GM12878 (cell line): ENCODE data around the gene DTL. TPM values are rescaled to one million over a fixed set of nuclear protein-coding genes. Genes with fewer than 3 reads are reported as not detected.

Experiments used
- ATF3 ChIP-seq: IDR thresholded peaks from 2 replicates; pipeline ENCODE4 v1.6.1; 2011; ENCODE audit warnings: low read depth, mild to moderate bottlenecking, low read length, moderate library complexity, borderline replicate concordance; ENCODE audit errors: extremely low read depth
- BCLAF1 ChIP-seq: fragments of 450-650 bp; IDR thresholded peaks from 2 replicates; pipeline ENCODE4 v1.6.1; 2017; ENCODE audit warnings: antibody characterized with exemption, mild to moderate bottlenecking, moderate library complexity
- CEBPB ChIP-seq, 2 experiments: fragments of 150-350 bp in 1 of 2; IDR thresholded peaks; 2 replicates each; pipeline ENCODE4 v1.6.1; 2012 to 2014; ENCODE audit warnings: low read depth in 2 of 2, low read length in 2 of 2, borderline replicate concordance in 1 of 2, inconsistent platforms in 1 of 2
- E2F4 ChIP-seq: IDR thresholded peaks from 2 replicates; pipeline ENCODE4 v1.6.1; 2012; ENCODE audit warnings: low read depth, low read length, improper control_type of control experiment
- EED ChIP-seq: sonication (generic); IDR thresholded peaks from 2 replicates; pipeline ENCODE4 v1.6.1; 2016; ENCODE audit warnings: antibody characterized with exemption, low read depth
- EGR1 ChIP-seq, 2 experiments: IDR thresholded peaks; 1 replicate in 1 of 2; 2 replicates in 1 of 2; pipeline ENCODE4 v1.6.1; 2011 to 2012; ENCODE audit warnings: low read depth in 2 of 2, low read length in 2 of 2, borderline replicate concordance in 1 of 2, mild to moderate bottlenecking in 1 of 2, moderate library complexity in 1 of 2
- IRF3 ChIP-seq: fragments of 450-650 bp; IDR thresholded peaks from 2 replicates; pipeline ENCODE4 v1.6.1; 2014; ENCODE audit warnings: mild to moderate bottlenecking
- LARP7 ChIP-seq: fragments of 450-650 bp; IDR thresholded peaks from 2 replicates; pipeline ENCODE4 v1.6.1; 2017; ENCODE audit warnings: mild to moderate bottlenecking
- MAX ChIP-seq: IDR thresholded peaks from 2 replicates; pipeline ENCODE4 v1.6.1; 2012; ENCODE audit warnings: low read depth, low read length, improper control_type of control experiment
- MTA2 ChIP-seq: fragments of 450-650 bp; IDR thresholded peaks from 2 replicates; pipeline ENCODE4 v1.6.1; 2016; ENCODE audit warnings: low read depth, mild to moderate bottlenecking, moderate library complexity
- MXI1 ChIP-seq: fragments of 150-350 bp; IDR thresholded peaks from 2 replicates; pipeline ENCODE4 v1.6.1; 2011; ENCODE audit warnings: low read depth, mild to moderate bottlenecking, inconsistent platforms, low read length, improper control_type of control experiment
- NFXL1 ChIP-seq: fragments of 450-650 bp; IDR thresholded peaks from 2 replicates; pipeline ENCODE4 v1.6.1; 2017; ENCODE audit warnings: antibody characterized with exemption, mild to moderate bottlenecking, borderline replicate concordance
- RAD51 ChIP-seq: fragments of 450-650 bp; IDR thresholded peaks from 2 replicates; pipeline ENCODE4 v1.6.1; 2016; ENCODE audit warnings: moderate library complexity, mild to moderate bottlenecking, inconsistent platforms
- RFX5 ChIP-seq: IDR thresholded peaks from 2 replicates; pipeline ENCODE4 v1.6.1; 2011; ENCODE audit warnings: low read depth, low read length, improper control_type of control experiment
- TAF1 ChIP-seq: IDR thresholded peaks from 2 replicates; pipeline ENCODE4 v1.6.1; 2011; ENCODE audit warnings: mild to moderate bottlenecking, low read depth, low read length, borderline replicate concordance
- TCF3 ChIP-seq: IDR thresholded peaks from 2 replicates; pipeline ENCODE4 v1.6.1; 2012; ENCODE audit warnings: low read depth, mild to moderate bottlenecking, low read length, borderline replicate concordance; ENCODE audit not compliant: insufficient read depth
- TCF7 ChIP-seq: IDR thresholded peaks from 2 replicates; pipeline ENCODE4 v1.6.1; 2014; ENCODE audit warnings: antibody characterized with exemption, borderline replicate concordance
- polyA plus RNA-seq, 11 experiments: library from polyadenylated mRNA; depleted of rRNA in 4 of 11; unstranded in 6 of 11; stranded (reverse) in 5 of 11; fragments of >200 nt; fragmentation: Nextera tagmentation in 4 of 11; fragmentation: Illumina TruSeq in 1 of 11; extraction: Ambion mirVana in 4 of 11; extraction: Trizol in 1 of 11; gene quantifications; 1 replicate in 1 of 11; 2 replicates in 10 of 11; pipeline versions ENCODE4 v1.2.1 to v1.2.3, GENCODE V29; 2011 to 2016; ENCODE audit warnings: inconsistent platforms in 2 of 11, missing spikeins in 2 of 11, low read depth in 1 of 11
- total RNA-seq, 4 experiments: library from RNA; depleted of rRNA in 3 of 4; stranded (reverse); fragments of >200 nt in 3 of 4; fragmentation: Illumina TruSeq in 1 of 4; extraction: Trizol in 1 of 4; gene quantifications; 2 replicates each; pipeline versions ENCODE4 v1.2.1 to v1.2.3, GENCODE V29; 2013 to 2021
- TF ChIP-seq, protein P1 (sequence below): IDR thresholded peaks from 2 replicates; pipeline ENCODE4 v1.6.1; 2012; ENCODE audit warnings: improper control_type of control experiment, low read depth, low read length; ENCODE audit not compliant: insufficient replicate concordance

Gene DTL
- total and polyA plus RNA-seq, 10 of the 15 experiments (the other 5 are each of a cell fraction or from before 2014, with no cell fraction given): 24.1 to 73.4 (median 52.2) TPM

DNA sequence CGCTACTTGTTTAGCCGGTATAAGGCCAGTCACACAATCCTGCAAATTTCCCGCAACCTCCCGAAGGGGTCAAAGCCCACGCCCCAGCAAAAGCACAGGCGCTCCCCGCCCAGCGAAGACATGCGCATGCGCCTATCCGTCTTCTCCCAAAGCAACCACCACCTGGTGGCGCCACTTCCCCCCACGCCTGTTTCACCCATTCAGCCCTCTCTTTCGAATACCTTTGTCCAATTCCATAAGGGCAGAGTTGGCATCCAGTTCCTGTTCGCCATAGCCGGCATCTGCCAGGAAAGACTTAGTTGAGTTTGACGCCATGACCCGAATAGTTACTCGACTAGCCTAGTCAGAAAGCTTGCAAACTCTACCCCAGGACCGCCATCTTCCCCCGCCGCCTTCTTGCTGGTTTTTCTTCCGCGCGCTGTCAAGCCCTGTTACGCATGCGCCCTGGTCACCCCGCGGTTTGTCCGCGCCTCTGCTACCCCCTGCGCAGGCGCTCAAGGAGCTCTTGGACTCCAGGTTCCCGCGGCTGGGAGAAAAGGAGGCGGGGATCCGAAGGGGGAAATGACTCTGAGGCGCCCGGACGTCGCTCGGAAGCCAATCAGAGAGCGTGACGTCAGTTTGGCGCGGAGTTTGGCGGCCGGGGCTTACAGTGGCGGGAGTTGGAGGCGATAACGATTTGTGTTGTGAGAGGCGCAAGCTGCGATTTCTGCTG is at the start of gene DTL, which contains the start of gene INTS7 (continued):
- TF ChIP-seq E2F4 (peak; percentile 95), TAF1 (peak; percentile 73; the same call in 1 of the 2 replicates), CEBPB (IDR thresholded peaks at IDR 0.05; ENCODE audit: borderline replicate concordance in 1 of 2, low read depth in 2 of 2, low read length in 2 of 2) (no peak), BCLAF1 (no peak), MTA2 (peak; percentile 64), TCF3 (no peak; the same call in 1 of the 2 replicates), EGR1 (IDR thresholded peaks at IDR 0.05; ENCODE audit: borderline replicate concordance in 1 of 2, low read depth in 2 of 2, low read length in 2 of 2) (peak in 1 of 2 experiments; percentile 36; a peak in 1 of 3 replicates), NFXL1 (no peak), LARP7 (peak; percentile 71), EED (peak; percentile 73), RFX5 (peak; percentile 69; the same call in 1 of the 2 replicates), RAD51 (no peak), ATF3 (0 out of 2 replicates have a peak, but pooled peaks have one; percentile 16), TCF7 (no peak), MXI1 (peak; percentile 90), MAX (peak; percentile 83), IRF3 (no peak; the same call in 1 of the 2 replicates)
- TF ChIP-seq, protein P1, sequence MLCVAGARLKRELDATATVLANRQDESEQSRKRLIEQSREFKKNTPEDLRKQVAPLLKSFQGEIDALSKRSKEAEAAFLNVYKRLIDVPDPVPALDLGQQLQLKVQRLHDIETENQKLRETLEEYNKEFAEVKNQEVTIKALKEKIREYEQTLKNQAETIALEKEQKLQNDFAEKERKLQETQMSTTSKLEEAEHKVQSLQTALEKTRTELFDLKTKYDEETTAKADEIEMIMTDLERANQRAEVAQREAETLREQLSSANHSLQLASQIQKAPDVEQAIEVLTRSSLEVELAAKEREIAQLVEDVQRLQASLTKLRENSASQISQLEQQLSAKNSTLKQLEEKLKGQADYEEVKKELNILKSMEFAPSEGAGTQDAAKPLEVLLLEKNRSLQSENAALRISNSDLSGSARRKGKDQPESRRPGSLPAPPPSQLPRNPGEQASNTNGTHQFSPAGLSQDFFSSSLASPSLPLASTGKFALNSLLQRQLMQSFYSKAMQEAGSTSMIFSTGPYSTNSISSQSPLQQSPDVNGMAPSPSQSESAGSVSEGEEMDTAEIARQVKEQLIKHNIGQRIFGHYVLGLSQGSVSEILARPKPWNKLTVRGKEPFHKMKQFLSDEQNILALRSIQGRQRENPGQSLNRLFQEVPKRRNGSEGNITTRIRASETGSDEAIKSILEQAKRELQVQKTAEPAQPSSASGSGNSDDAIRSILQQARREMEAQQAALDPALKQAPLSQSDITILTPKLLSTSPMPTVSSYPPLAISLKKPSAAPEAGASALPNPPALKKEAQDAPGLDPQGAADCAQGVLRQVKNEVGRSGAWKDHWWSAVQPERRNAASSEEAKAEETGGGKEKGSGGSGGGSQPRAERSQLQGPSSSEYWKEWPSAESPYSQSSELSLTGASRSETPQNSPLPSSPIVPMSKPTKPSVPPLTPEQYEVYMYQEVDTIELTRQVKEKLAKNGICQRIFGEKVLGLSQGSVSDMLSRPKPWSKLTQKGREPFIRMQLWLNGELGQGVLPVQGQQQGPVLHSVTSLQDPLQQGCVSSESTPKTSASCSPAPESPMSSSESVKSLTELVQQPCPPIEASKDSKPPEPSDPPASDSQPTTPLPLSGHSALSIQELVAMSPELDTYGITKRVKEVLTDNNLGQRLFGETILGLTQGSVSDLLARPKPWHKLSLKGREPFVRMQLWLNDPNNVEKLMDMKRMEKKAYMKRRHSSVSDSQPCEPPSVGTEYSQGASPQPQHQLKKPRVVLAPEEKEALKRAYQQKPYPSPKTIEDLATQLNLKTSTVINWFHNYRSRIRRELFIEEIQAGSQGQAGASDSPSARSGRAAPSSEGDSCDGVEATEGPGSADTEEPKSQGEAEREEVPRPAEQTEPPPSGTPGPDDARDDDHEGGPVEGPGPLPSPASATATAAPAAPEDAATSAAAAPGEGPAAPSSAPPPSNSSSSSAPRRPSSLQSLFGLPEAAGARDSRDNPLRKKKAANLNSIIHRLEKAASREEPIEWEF: peak; percentile 19
